ENCODE data around the gene NPBWR2.

- TF ChIP-seq CTCF (IDR thresholded peaks at IDR 0.05; ENCODE audit: low read depth, low read length) (no peak), POLR2A (IDR thresholded peaks at IDR 0.05; ENCODE audit: extremely low read depth, insufficient read length) (no peak), MAX (IDR thresholded peaks at IDR 0.05; ENCODE audit: low read depth, low read length) (no peak), MYC (IDR thresholded peaks at IDR 0.05; ENCODE audit: low read depth, low read length) (no peak)
Measured at GRCh38 chr20:64129146-64129782, 21.9 kb upstream of the NPBWR2 start.
